Right lobe of liver (tissue), 6 donors: Measurements from ENCODE around the gene NABP2. TPM values are rescaled to one million over a fixed set of nuclear protein-coding genes. Genes with fewer than 3 reads are reported as not detected.

Experiments
- ATAC-seq, 4 donors: fragments of 200-7000 bp; cut with Tn5 transposase; one replicate each; pipeline ENCODE4 v1.9.1; 2020; ENCODE audit warnings: mild to moderate bottlenecking in 4 of 4, moderate library complexity in 4 of 4
- DNase-seq, 3 donors: peaks; one replicate each; pipeline ENCODE4 v3.0.0-alpha.2; 2020
- H3K27ac ChIP-seq, 3 donors: fragments of 200-600 bp; one replicate each; pipeline ENCODE4 v1.8.0; 2022
- H3K27me3 ChIP-seq, 2 donors: fragments of 200-600 bp; one replicate each; pipeline ENCODE4 v1.8.0; 2022
- H3K36me3 ChIP-seq, 4 donors: fragments of 200-600 bp; sonication (generic) in 1 of 4; one replicate each; pipeline versions ENCODE4 v1.5.1 to v1.8.0; 2017 to 2022; ENCODE audit warnings: control low read depth in 1 of 4
- H3K4me1 ChIP-seq, 4 donors: fragments of 200-600 bp; sonication (generic) in 1 of 4; one replicate each; pipeline versions ENCODE4 v1.5.1 to v1.8.0; 2017 to 2022; ENCODE audit warnings: control low read depth in 1 of 4
- H3K4me3 ChIP-seq, 3 donors: fragments of 200-600 bp; one replicate each; pipeline ENCODE4 v1.8.0; 2022
- H3K9me3 ChIP-seq, 4 donors: fragments of 200-600 bp; sonication (generic) in 1 of 4; one replicate each; pipeline versions ENCODE4 v1.5.1 to v1.8.0; 2017 to 2022; ENCODE audit warnings: control low read depth in 1 of 4
- CTCF ChIP-seq, 4 donors: fragments of 200-600 bp in 3 of 4; fragments of 450-650 bp in 1 of 4; IDR thresholded peaks; one replicate each; pipeline versions ENCODE4 v1.5.1 to v1.8.0; 2016 to 2022; ENCODE audit warnings: antibody characterized with exemption in 4 of 4, mild to moderate bottlenecking in 2 of 4
- POLR2A ChIP-seq: fragments of 450-650 bp; IDR thresholded peaks from one replicate; pipeline ENCODE4 v1.6.1; 2017; ENCODE audit warnings: antibody characterized with exemption, mild to moderate bottlenecking
- WGBS: methylation state at CpG from one replicate; pipeline ENCODE4 v1.1.6; 2018; ENCODE audit warnings: low coverage, low lambda C conversion rate; ENCODE audit not compliant: insufficient coverage; ENCODE audit errors: missing lambda C conversion rate; 5-methylcytosine and 5-hydroxymethylcytosine counted together
- intact Hi-C, 2 donors: fragments of 100-400 bp; cut with DNase I; formaldehyde crosslinking; loops; one replicate each; pipeline versions ENCODE4 v1.11.2 to v1.14.1; 2022
- total RNA-seq, 6 experiments: library from RNA; depleted of rRNA in 2 of 6; stranded (reverse); fragments of >200 nt in 2 of 6; fragmentation: NEBNext Ultra II Directional in 3 of 6; extraction: Animal tissue kit (Norgen Biotek cat#: 25700) in 3 of 6; gene quantifications; one replicate each; pipeline versions ENCODE4 v1.1.0 to v1.2.4, GENCODE V29; 2016 to 2023
- donor health status: DM: no; HTN: yes; CAD: no.
- donor health status: DM: no; HTN: no; CAD: no.
- donor health status: DM: no; HTN: no; CAD: no.
- donor health status: DM: no; HTN: yes; CAD: no.
- donor health status: DM: no; HTN: yes; CAD: no.

NABP2 gene
- total RNA-seq, 6 experiments from 2014 or later, result 10.3 to 24.3 (median 14.8) TPM

- no peaks in the 10 kb centered on the region for H3K9me3 ChIP-seq
- DNase-seq, result peak in 2 of 3 donors; percentile 45 to 57
- WGBS, result 55% methylated on average over 8 of the region's 14 CpGs
- H3K27ac ChIP-seq, result no peak overlapping the region
- H3K27me3 ChIP-seq, result no peaks in the 10 kb centered on the region
- H3K4me1 ChIP-seq, result peaks cover 0 to 7% (median 0%) of the 10 kb centered on the region in 4 donors
- TF ChIP-seq CTCF (IDR thresholded peaks at IDR 0.05), result peak; percentile 44 to 62 (median 52)
- TF ChIP-seq POLR2A, result no peak
- no peak overlapping the region for H3K4me3 ChIP-seq
- intact Hi-C loops, result no loop called here
- H3K36me3 ChIP-seq, result peaks cover 5 to 54% (median 27%) of the 10 kb centered on the region in 4 donors
- ATAC-seq, result peak; percentile 82 to 85 (median 84)
Measured at GRCh38 chr12:56206452-56207166, 17.5 kb upstream of the NABP2 start.

GRCh38 chr12:56208006-56208405, 16.1 kb upstream of the NABP2 start:
- Histone ChIP-seq H3K4me3 (no peak overlapping the region), H3K27ac (no peak overlapping the region), H3K9me3 (no peaks in the 10 kb centered on the region), H3K36me3 (peaks cover 12 to 67% (median 31%) of the 10 kb centered on the region in 4 donors), H3K27me3 (no peaks in the 10 kb centered on the region), H3K4me1 (no peaks in the 10 kb centered on the region)
- WGBS, result 96% methylated on average over 5 of the region's 6 CpGs
- TF ChIP-seq CTCF (IDR thresholded peaks at IDR 0.05) (no peak), POLR2A (no peak)
- DNase-seq (no peak), ATAC-seq (no peak)
- intact Hi-C loops, result no loop called here

GRCh38 chr12:56212361-56212760, 11.8 kb upstream of the NABP2 start:
- Histone ChIP-seq H3K9me3 (no peaks in the 10 kb centered on the region), H3K4me3 (no peak overlapping the region), H3K27me3 (no peaks in the 10 kb centered on the region), H3K27ac (no peak overlapping the region), H3K36me3 (peaks cover 12 to 75% (median 31%) of the 10 kb centered on the region in 4 donors), H3K4me1 (no peaks in the 10 kb centered on the region)
- WGBS, result 100% methylated on average over 1 of the region's 1 CpG
- TF ChIP-seq CTCF (IDR thresholded peaks at IDR 0.05) (no peak), POLR2A (no peak)
- DNase-seq, result no peak
- intact Hi-C loops, result no loop called here
- no peak for ATAC-seq

- Histone ChIP-seq H3K9me3 (no peaks in the 10 kb centered on the region), H3K4me1 (no peaks in the 10 kb centered on the region), H3K27ac (no peak overlapping the region), H3K36me3 (peaks cover 12 to 64% (median 24%) of the 10 kb centered on the region in 4 donors), H3K27me3 (no peaks in the 10 kb centered on the region), H3K4me3 (no peak overlapping the region)
- peak in 1 of 4 donors; percentile 73 for ATAC-seq
- DNase-seq, result no peak
- intact Hi-C loops, result no loop called here
- no peak for TF ChIP-seq POLR2A
- no peak for TF ChIP-seq CTCF (IDR thresholded peaks at IDR 0.05)
- WGBS, result 73% methylated on average over 5 of the region's 5 CpGs
Measured at GRCh38 chr12:56213878-56214277, 10.3 kb upstream of the NABP2 start.
